ENCODE results near the gene SPRYD3.
"Not testable (repeated sequence)": the region's sequence is repeated elsewhere in the genome, so short reads cannot be mapped to it uniquely, and the experiment has no call there.

- not testable (repeated sequence) for TF ChIP-seq CTCF, POLR2A (IDR thresholded peaks at IDR 0.05)
Measured at GRCh38 chr12:53027014-53027413, 52.2 kb downstream of the SPRYD3 start.

Measured in lower leg skin (tissue), 3 donors.